H9 (cell line): ENCODE results near the gene ARHGEF16. TPM values are rescaled to one million over a fixed set of nuclear protein-coding genes. Genes with fewer than 3 reads are reported as not detected.

Experiments
- DNase-seq: peaks from one replicate; pipeline ENCODE4 v3.0.0-alpha.2; 2017
- H2AFZ ChIP-seq: one replicate; pipeline ENCODE4 v1.6.1; 2013; ENCODE audit warnings: mild to moderate bottlenecking, low read length, control low read depth, moderate library complexity
- H2AK5ac ChIP-seq: 2 replicates; pipeline ENCODE4 v1.6.1; 2013; ENCODE audit warnings: low read length, control low read depth, mixed read lengths; ENCODE audit not compliant: insufficient read length
- H2BK120ac ChIP-seq: one replicate; pipeline ENCODE4 v1.6.1; 2013; ENCODE audit warnings: low read depth, mild to moderate bottlenecking, low read length, control low read depth, inconsistent platforms; ENCODE audit not compliant: poor library complexity, severe bottlenecking
- H2BK12ac ChIP-seq: 2 replicates; pipeline ENCODE4 v1.6.1; 2013; ENCODE audit warnings: low read length, control low read depth, mixed read lengths, low read depth; ENCODE audit not compliant: insufficient read length
- H2BK15ac ChIP-seq: 2 replicates; pipeline ENCODE4 v1.6.1; 2013; ENCODE audit warnings: low read depth, low read length, control low read depth
- H2BK20ac ChIP-seq: one replicate; pipeline ENCODE4 v1.6.1; 2013; ENCODE audit warnings: low read depth, mild to moderate bottlenecking, low read length, control low read depth, inconsistent platforms; ENCODE audit not compliant: poor library complexity, severe bottlenecking
- H2BK5ac ChIP-seq: 2 replicates; pipeline ENCODE4 v1.6.1; 2013; ENCODE audit warnings: low read length, control low read depth, mixed read lengths; ENCODE audit not compliant: insufficient read length
- H3K14ac ChIP-seq: 2 replicates; pipeline ENCODE4 v1.6.1; 2013; ENCODE audit warnings: low read length, control low read depth; ENCODE audit not compliant: insufficient read depth
- H3K18ac ChIP-seq: 2 replicates; pipeline ENCODE4 v1.6.1; 2013; ENCODE audit warnings: low read depth, mild to moderate bottlenecking, mixed read lengths, low read length, control low read depth; ENCODE audit not compliant: insufficient read length
- H3K23ac ChIP-seq: 2 replicates; pipeline ENCODE4 v1.6.1; 2013; ENCODE audit warnings: low read length, control low read depth, mixed read lengths, low read depth; ENCODE audit not compliant: insufficient read length
- H3K23me2 ChIP-seq: 2 replicates; pipeline ENCODE4 v1.6.1; 2013; ENCODE audit warnings: low read depth, mild to moderate bottlenecking, mixed read lengths, low read length, control low read depth; ENCODE audit not compliant: insufficient read length, poor library complexity, severe bottlenecking
- H3K27ac ChIP-seq: 2 replicates; pipeline ENCODE4 v1.5.1; 2013; ENCODE audit warnings: low read length, control low read depth, mixed read lengths, low read depth; ENCODE audit not compliant: insufficient read length
- H3K27me3 ChIP-seq: 2 replicates; pipeline ENCODE4 v1.6.1; 2013; ENCODE audit warnings: low read length, control low read depth, inconsistent platforms; ENCODE audit not compliant: insufficient read depth
- H3K4ac ChIP-seq: 2 replicates; pipeline ENCODE4 v1.6.1; 2013; ENCODE audit warnings: low read depth, mild to moderate bottlenecking, control low read depth, inconsistent platforms, low read length, moderate library complexity
- H3K4me1 ChIP-seq: 2 replicates; pipeline ENCODE4 v1.6.1; 2013; ENCODE audit warnings: low read length, control low read depth, inconsistent platforms; ENCODE audit not compliant: insufficient read depth
- H3K4me2 ChIP-seq: 2 replicates; pipeline ENCODE4 v1.6.1; 2013; ENCODE audit warnings: low read length, control low read depth, mixed read lengths; ENCODE audit not compliant: insufficient read length, insufficient read depth
- H3K56ac ChIP-seq: 2 replicates; pipeline ENCODE4 v1.6.1; 2013; ENCODE audit warnings: low read depth, mild to moderate bottlenecking, mixed read lengths, low read length, control low read depth; ENCODE audit not compliant: insufficient read length
- H3K79me1 ChIP-seq: 2 replicates; pipeline ENCODE4 v1.6.1; 2013; ENCODE audit warnings: low read depth, mild to moderate bottlenecking, moderate library complexity, low read length, control low read depth, inconsistent platforms; ENCODE audit not compliant: insufficient read depth, poor library complexity, severe bottlenecking
- H3K79me2 ChIP-seq: 2 replicates; pipeline ENCODE4 v1.6.1; 2013; ENCODE audit warnings: low read length, control low read depth, inconsistent platforms; ENCODE audit not compliant: insufficient read depth
- H3K9ac ChIP-seq: 2 replicates; pipeline ENCODE4 v1.6.1; 2013; ENCODE audit warnings: low read length, control low read depth, mixed read lengths; ENCODE audit not compliant: insufficient read length; ENCODE audit errors: extremely low read depth
- H3K9me3 ChIP-seq: one replicate; pipeline ENCODE4 v1.6.1; 2013; ENCODE audit warnings: low read depth, low read length, inconsistent platforms; ENCODE audit not compliant: control insufficient read depth
- H3T11ph ChIP-seq: one replicate; pipeline ENCODE4 v1.6.1; 2013; ENCODE audit warnings: mild to moderate bottlenecking, low read length, control low read depth, inconsistent platforms
- H4K20me1 ChIP-seq: one replicate; pipeline ENCODE4 v1.6.1; 2013; ENCODE audit not compliant: control insufficient read depth, insufficient read length, insufficient read depth
- H4K5ac ChIP-seq: 2 replicates; pipeline ENCODE4 v1.6.1; 2013; ENCODE audit warnings: low read depth, mild to moderate bottlenecking, mixed read lengths, low read length, control low read depth; ENCODE audit not compliant: insufficient read length
- H4K8ac ChIP-seq: replicated peaks from 2 replicates; pipeline ENCODE4 v1.6.1; 2013; ENCODE audit warnings: low read length, control low read depth, mixed read lengths, low read depth; ENCODE audit not compliant: insufficient read length
- H4K91ac ChIP-seq: 2 replicates; pipeline ENCODE4 v1.6.1; 2013; ENCODE audit warnings: low read depth, mild to moderate bottlenecking, moderate library complexity, mixed read lengths, low read length, control low read depth; ENCODE audit not compliant: insufficient read length
- H3K27ac Mint-ChIP-seq, 3 experiments: 2 replicates in 2 of 3; 3 replicates in 1 of 3; pipeline ENCODE4 v1.8.0; 2020 to 2021; ENCODE audit warnings: mixed read lengths in 3 of 3, mild to moderate bottlenecking in 1 of 3, moderate library complexity in 1 of 3
- H3K27me3 Mint-ChIP-seq: 2 replicates; pipeline ENCODE4 v1.8.0; 2021; ENCODE audit warnings: low read depth, mild to moderate bottlenecking, moderate library complexity, mixed read lengths
- H3K36me3 Mint-ChIP-seq, 3 experiments: 2 replicates in 2 of 3; 3 replicates in 1 of 3; pipeline ENCODE4 v1.8.0; 2020 to 2021; ENCODE audit warnings: low read depth in 3 of 3, mixed read lengths in 3 of 3; ENCODE audit not compliant: insufficient read depth in 1 of 3
- H3K4me1 Mint-ChIP-seq, 2 experiments: 2 replicates each; pipeline ENCODE4 v1.8.0; 2020; ENCODE audit warnings: mixed read lengths in 2 of 2
- H3K4me3 Mint-ChIP-seq, 2 experiments: 2 replicates in 1 of 2; 3 replicates in 1 of 2; pipeline ENCODE4 v1.8.0; 2020 to 2021; ENCODE audit warnings: mild to moderate bottlenecking in 2 of 2, mixed read lengths in 2 of 2, moderate library complexity in 1 of 2
- H3K9me3 Mint-ChIP-seq, 2 experiments: 2 replicates in 1 of 2; 3 replicates in 1 of 2; pipeline ENCODE4 v1.8.0; 2020; ENCODE audit warnings: mild to moderate bottlenecking in 2 of 2, mixed read lengths in 2 of 2, moderate library complexity in 1 of 2
- CTCF ChIP-seq: fragments of 200-600 bp; sonication (generic); conservative IDR thresholded peaks from 3 replicates; pipeline ENCODE4 v1.8.0; 2021; ENCODE audit warnings: antibody characterized with exemption, mild to moderate bottlenecking
- WGBS: extraction: QIAGEN DNeasy Blood & Tissue Kit; methylation state at CpG from one replicate; pipeline ENCODE4 v1.1.7; 2013; ENCODE audit warnings: missing lambda C conversion rate, low lambda C conversion rate, mixed read lengths; ENCODE audit not compliant: insufficient read length; ENCODE audit errors: extremely low coverage; 5-methylcytosine and 5-hydroxymethylcytosine counted together
- total RNA-seq: library from RNA; stranded (reverse); gene quantifications from 2 replicates; pipeline ENCODE4 v1.2.1, GENCODE V29; 2021

The ARHGEF16 gene
- total RNA-seq, 1 experiment from 2014 or later: 48.5 TPM

GRCh38 chr1:3419415-3420204, 34.9 kb upstream of the ARHGEF16 start:
- no peak overlapping the region for H3K18ac ChIP-seq
- no peak overlapping the region for H2BK20ac ChIP-seq
- no peak overlapping the region for H3T11ph ChIP-seq
- no peaks in the 10 kb centered on the region for H3K4me1 ChIP-seq
- no peaks in the 10 kb centered on the region for H3K27me3 ChIP-seq
- Mint-ChIP-seq H3K9me3 (peaks cover 10 to 12% of the 10 kb centered on the region in 2 experiments), H3K27ac (no peak overlapping the region), H3K27me3 (peaks cover 4% of the 10 kb centered on the region), H3K36me3 (peaks cover 0 to 9% (median 4%) of the 10 kb centered on the region in 3 experiments; a peak in 4 of 7 replicates), H3K4me3 (no peak overlapping the region), H3K4me1 (no peaks in the 10 kb centered on the region; a peak in 1 of 4 replicates)
- no peak overlapping the region for H2BK120ac ChIP-seq
- H3K56ac ChIP-seq: no peak overlapping the region
- no peaks in the 10 kb centered on the region for H3K79me2 ChIP-seq
- no peak for DNase-seq
- WGBS: no CpG with 5 or more reads among the region's 15 CpGs
- H3K27ac ChIP-seq: no peak overlapping the region
- no peak overlapping the region for H2BK5ac ChIP-seq
- H4K91ac ChIP-seq: no peak overlapping the region
- H2BK15ac ChIP-seq: no peak overlapping the region
- H3K23me2 ChIP-seq: no peaks in the 10 kb centered on the region
- no peak overlapping the region for H3K9ac ChIP-seq
- H3K4me2 ChIP-seq: no peak overlapping the region
- no peak overlapping the region for H3K14ac ChIP-seq
- no peak overlapping the region for H4K8ac ChIP-seq
- H3K4ac ChIP-seq: no peak overlapping the region
- no peak overlapping the region for H2AFZ ChIP-seq
- no peak overlapping the region for H4K5ac ChIP-seq
- H2AK5ac ChIP-seq: no peak overlapping the region
- no peak overlapping the region for H3K23ac ChIP-seq
- H4K20me1 ChIP-seq: no peaks in the 10 kb centered on the region
- H3K79me1 ChIP-seq: no peaks in the 10 kb centered on the region
- no peak for TF ChIP-seq CTCF
- H3K9me3 ChIP-seq: peaks cover 7% of the 10 kb centered on the region
- H2BK12ac ChIP-seq: no peak overlapping the region
